Right lobe of liver (tissue), 6 donors: ENCODE results near the gene NOTUM. TPM values are rescaled to one million over a fixed set of nuclear protein-coding genes. Genes with fewer than 3 reads are reported as not detected.

Experiments used
- ATAC-seq, 4 donors: fragments of 200-7000 bp; cut with Tn5 transposase; one replicate each; pipeline ENCODE4 v1.9.1; 2020; ENCODE audit warnings: mild to moderate bottlenecking in 4 of 4, moderate library complexity in 4 of 4
- DNase-seq, 3 donors: peaks; one replicate each; pipeline ENCODE4 v3.0.0-alpha.2; 2020
- H3K27ac ChIP-seq, 3 donors: fragments of 200-600 bp; one replicate each; pipeline ENCODE4 v1.8.0; 2022
- H3K27me3 ChIP-seq, 2 donors: fragments of 200-600 bp; one replicate each; pipeline ENCODE4 v1.8.0; 2022
- H3K36me3 ChIP-seq, 4 donors: fragments of 200-600 bp; sonication (generic) in 1 of 4; one replicate each; pipeline versions ENCODE4 v1.5.1 to v1.8.0; 2017 to 2022; ENCODE audit warnings: control low read depth in 1 of 4
- H3K4me1 ChIP-seq, 4 donors: fragments of 200-600 bp; sonication (generic) in 1 of 4; one replicate each; pipeline versions ENCODE4 v1.5.1 to v1.8.0; 2017 to 2022; ENCODE audit warnings: control low read depth in 1 of 4
- H3K4me3 ChIP-seq, 3 donors: fragments of 200-600 bp; one replicate each; pipeline ENCODE4 v1.8.0; 2022
- H3K9me3 ChIP-seq, 4 donors: fragments of 200-600 bp; sonication (generic) in 1 of 4; one replicate each; pipeline versions ENCODE4 v1.5.1 to v1.8.0; 2017 to 2022; ENCODE audit warnings: control low read depth in 1 of 4
- POLR2A ChIP-seq: fragments of 450-650 bp; IDR thresholded peaks from one replicate; pipeline ENCODE4 v1.6.1; 2017; ENCODE audit warnings: antibody characterized with exemption, mild to moderate bottlenecking
- WGBS: methylation state at CpG from one replicate; pipeline ENCODE4 v1.1.6; 2018; ENCODE audit warnings: low coverage, low lambda C conversion rate; ENCODE audit not compliant: insufficient coverage; ENCODE audit errors: missing lambda C conversion rate; 5-methylcytosine and 5-hydroxymethylcytosine counted together
- intact Hi-C, 2 donors: fragments of 100-400 bp; cut with DNase I; formaldehyde crosslinking; loops; one replicate each; pipeline versions ENCODE4 v1.11.2 to v1.14.1; 2022
- total RNA-seq, 6 experiments: library from RNA; depleted of rRNA in 2 of 6; stranded (reverse); fragments of >200 nt in 2 of 6; fragmentation: NEBNext Ultra II Directional in 3 of 6; extraction: Animal tissue kit (Norgen Biotek cat#: 25700) in 3 of 6; gene quantifications; one replicate each; pipeline versions ENCODE4 v1.1.0 to v1.2.4, GENCODE V29; 2016 to 2023
- TF ChIP-seq, protein P1 (sequence below), 4 donors: fragments of 200-600 bp in 3 of 4; fragments of 450-650 bp in 1 of 4; IDR thresholded peaks; one replicate each; pipeline versions ENCODE4 v1.5.1 to v1.8.0; 2016 to 2022; ENCODE audit warnings: antibody characterized with exemption in 4 of 4, mild to moderate bottlenecking in 2 of 4
- donor health status: DM: no; HTN: yes; CAD: no.
- donor health status: DM: no; HTN: no; CAD: no.
- donor health status: DM: no; HTN: no; CAD: no.
- donor health status: DM: no; HTN: yes; CAD: no.
- donor health status: DM: no; HTN: yes; CAD: no.

Gene NOTUM
- total RNA-seq, 6 experiments from 2014 or later: 1.2 to 7.6 (median 3.0) TPM

DNA sequence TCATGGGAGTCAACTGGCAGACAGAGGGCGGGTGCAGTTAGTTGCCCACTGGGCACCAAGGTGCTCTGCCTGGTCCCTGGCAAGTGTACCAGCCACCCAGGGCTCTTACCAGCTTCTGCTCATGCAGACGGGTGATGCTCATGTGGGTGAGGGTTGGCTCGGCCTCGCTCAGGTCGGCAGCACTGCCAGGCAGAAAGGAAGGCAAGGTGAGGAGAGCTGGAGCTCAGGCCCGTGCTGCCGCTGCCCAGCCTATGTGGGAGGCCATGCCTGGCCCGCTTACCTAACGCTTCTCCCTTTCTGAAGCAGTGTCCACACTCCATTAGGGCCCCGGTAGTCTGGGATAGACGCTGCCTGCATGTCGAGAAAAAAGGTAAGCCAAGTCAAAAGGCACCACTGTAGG, 45.7 kb downstream of the NOTUM start:
- no peak for DNase-seq
- intact Hi-C loops: no loop called here

DNA sequence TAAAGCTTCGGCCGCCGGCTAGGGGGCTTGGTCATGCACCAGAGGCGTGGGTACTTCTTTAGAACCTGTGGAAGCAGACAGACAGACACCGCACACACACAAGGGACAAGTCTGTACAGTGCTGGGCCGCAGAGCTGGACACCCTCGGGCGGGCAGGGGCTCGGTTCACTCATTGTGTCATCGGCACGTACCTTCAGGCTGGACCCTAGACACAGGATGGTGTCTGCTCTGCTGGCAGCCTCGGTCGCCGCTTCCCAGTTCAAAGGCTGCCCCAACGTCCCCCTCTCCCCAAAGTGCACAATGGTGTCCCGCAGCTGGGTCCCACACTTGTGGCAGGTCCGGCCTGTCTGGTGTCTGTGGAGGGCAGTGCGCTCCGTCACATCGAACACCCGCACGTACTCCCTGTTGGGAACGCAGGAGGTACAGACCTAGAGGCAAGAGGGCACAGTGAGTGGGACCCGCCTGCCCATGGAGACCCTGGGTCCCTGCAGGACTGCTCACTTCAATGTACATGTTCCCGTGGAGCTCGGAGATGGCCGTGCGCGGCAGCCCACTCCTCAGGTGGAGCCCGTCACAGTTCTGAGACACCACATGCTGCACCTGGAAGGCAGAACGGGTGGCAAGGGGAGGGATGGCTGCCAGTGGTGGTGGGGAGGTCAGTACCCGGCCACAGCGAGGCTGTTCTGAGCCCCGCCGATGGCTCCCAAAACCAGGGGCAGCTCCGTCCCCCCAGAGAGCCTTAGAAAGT, 46.7 kb downstream of the NOTUM start:
- intact Hi-C loops: no loop called here
- ATAC-seq (no peak), DNase-seq (no peak)
- no peaks in the 10 kb centered on the region for H3K27me3 ChIP-seq
- H3K4me1 ChIP-seq: peaks cover 0 to 39% (median 11%) of the 10 kb centered on the region in 4 donors
- H3K36me3 ChIP-seq: peaks cover 0 to 35% (median 12%) of the 10 kb centered on the region in 4 donors
- no peak for TF ChIP-seq POLR2A
- TF ChIP-seq, protein P1, sequence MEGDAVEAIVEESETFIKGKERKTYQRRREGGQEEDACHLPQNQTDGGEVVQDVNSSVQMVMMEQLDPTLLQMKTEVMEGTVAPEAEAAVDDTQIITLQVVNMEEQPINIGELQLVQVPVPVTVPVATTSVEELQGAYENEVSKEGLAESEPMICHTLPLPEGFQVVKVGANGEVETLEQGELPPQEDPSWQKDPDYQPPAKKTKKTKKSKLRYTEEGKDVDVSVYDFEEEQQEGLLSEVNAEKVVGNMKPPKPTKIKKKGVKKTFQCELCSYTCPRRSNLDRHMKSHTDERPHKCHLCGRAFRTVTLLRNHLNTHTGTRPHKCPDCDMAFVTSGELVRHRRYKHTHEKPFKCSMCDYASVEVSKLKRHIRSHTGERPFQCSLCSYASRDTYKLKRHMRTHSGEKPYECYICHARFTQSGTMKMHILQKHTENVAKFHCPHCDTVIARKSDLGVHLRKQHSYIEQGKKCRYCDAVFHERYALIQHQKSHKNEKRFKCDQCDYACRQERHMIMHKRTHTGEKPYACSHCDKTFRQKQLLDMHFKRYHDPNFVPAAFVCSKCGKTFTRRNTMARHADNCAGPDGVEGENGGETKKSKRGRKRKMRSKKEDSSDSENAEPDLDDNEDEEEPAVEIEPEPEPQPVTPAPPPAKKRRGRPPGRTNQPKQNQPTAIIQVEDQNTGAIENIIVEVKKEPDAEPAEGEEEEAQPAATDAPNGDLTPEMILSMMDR (IDR thresholded peaks at IDR 0.05): no peak
- H3K27ac ChIP-seq: no peak overlapping the region
- WGBS: no CpG with 5 or more reads among the region's 36 CpGs
- no peaks in the 10 kb centered on the region for H3K9me3 ChIP-seq
- H3K4me3 ChIP-seq: no peak overlapping the region

More for the DNA sequence above, 45.7 kb downstream of the NOTUM start:
- no peak for ATAC-seq
- no peak for TF ChIP-seq POLR2A
- TF ChIP-seq, protein P1 (IDR thresholded peaks at IDR 0.05): no peak
- no peak overlapping the region for H3K27ac ChIP-seq
- peaks cover 0 to 34% (median 12%) of the 10 kb centered on the region in 4 donors for H3K36me3 ChIP-seq
- H3K27me3 ChIP-seq: no peaks in the 10 kb centered on the region
- H3K4me1 ChIP-seq: peaks cover 0 to 33% (median 9%) of the 10 kb centered on the region in 4 donors
- H3K4me3 ChIP-seq: no peak overlapping the region
- H3K9me3 ChIP-seq: no peaks in the 10 kb centered on the region
- 93% methylated on average over 3 of the region's 12 CpGs for WGBS

DNA sequence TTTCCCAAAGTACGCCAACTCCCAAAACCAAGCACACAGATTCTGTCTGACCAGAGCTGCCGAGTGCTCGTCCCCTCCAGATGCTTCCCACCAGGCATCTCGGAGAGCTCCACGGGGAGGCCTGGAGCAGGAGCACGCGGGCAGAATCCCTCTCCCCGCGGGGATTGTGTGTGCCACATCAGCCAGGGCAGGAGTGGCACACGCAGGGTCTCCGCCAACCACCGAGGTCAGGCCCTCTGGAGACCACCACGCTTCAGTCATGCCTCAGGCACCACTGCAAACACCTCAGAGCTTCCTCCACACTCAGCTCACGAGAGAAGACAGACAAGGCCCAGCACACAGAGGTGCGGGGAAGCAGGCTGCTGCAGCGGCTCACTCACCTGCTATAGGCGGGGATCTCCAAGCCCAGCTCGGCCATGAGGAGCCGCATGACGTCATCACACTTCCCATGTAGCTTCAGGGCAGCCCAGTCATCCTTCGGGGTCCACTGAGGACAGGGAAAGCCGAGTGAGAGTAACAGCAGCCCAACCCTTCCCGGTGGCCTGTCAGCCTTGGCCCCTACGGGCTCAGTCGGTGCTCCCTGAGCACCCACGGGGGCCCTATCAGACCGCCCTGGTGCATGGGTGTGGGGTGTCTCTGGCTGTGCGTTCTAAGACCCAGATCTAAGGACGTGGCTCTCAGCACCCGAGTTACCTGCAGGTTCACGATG, 47.4 kb downstream of the NOTUM start:
- no peak for ATAC-seq
- TF ChIP-seq, protein P1 (IDR thresholded peaks at IDR 0.05): no peak
- no peak for TF ChIP-seq POLR2A
- WGBS: 92% methylated on average over 10 of the region's 31 CpGs
- no peak for DNase-seq
- Histone ChIP-seq H3K4me3 (no peak overlapping the region), H3K27me3 (no peaks in the 10 kb centered on the region), H3K36me3 (peaks cover 0 to 42% (median 15%) of the 10 kb centered on the region in 4 donors), H3K4me1 (peaks cover 0 to 38% (median 11%) of the 10 kb centered on the region in 4 donors), H3K27ac (no peak overlapping the region), H3K9me3 (no peaks in the 10 kb centered on the region)
- intact Hi-C loops: no loop called here

DNA sequence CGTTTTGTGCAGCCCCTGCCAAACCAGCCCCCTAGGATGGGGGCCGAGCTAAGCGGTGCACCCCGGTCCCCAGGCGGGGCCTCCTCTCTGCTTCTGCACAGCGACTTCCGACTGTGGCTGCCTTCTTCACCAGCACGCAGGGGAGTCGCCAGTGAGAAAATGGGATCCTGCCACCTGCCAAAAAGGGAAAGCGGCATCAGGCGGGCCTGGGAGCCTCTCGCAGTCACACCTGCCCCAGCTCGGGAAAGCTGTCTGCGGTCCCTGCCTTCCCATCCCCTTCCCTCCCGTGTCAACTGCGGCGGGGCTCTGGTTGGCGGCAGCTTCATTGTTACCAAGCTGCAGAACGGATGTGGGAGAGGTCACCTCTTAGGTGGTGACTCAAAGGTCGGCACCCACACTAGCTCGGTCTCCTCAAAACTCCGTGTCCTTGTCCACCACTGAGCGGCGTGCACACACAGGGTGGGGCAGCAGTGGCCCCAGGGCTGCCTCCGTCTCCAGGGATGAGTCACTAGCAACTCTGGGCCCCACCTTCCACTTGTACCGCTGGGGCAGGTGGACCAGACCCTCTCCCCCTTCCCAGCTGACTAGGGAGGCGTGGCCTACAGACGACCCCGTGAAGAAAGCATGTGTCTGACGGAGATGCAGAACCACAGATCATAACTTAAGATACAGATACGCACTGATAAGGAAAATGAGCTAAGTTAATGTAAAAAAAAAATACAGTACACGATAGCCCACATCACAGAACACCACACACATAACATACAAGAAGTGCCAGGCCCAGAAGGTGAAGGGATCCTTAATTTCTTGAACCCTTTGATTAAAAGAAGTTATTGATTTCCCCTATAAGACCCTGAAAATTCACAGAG, 48.3 kb downstream of the NOTUM start:
- H3K27ac ChIP-seq: no peak overlapping the region
- no peaks in the 10 kb centered on the region for H3K27me3 ChIP-seq
- no peak for DNase-seq
- peaks cover 0 to 51% (median 20%) of the 10 kb centered on the region in 4 donors for H3K36me3 ChIP-seq
- no peak overlapping the region for H3K4me3 ChIP-seq
- H3K9me3 ChIP-seq: no peaks in the 10 kb centered on the region
- no peak for TF ChIP-seq POLR2A
- TF ChIP-seq, protein P1 (IDR thresholded peaks at IDR 0.05): no peak
- H3K4me1 ChIP-seq: peaks cover 0 to 37% (median 9%) of the 10 kb centered on the region in 4 donors
- 92% methylated on average over 23 of the region's 32 CpGs for WGBS
- intact Hi-C loops: no loop called here
- ATAC-seq: no peak
